ENCODE results near the gene INPP5D. TPM values are rescaled to one million over a fixed set of nuclear protein-coding genes. Genes with fewer than 3 reads are reported as not detected.
"Not testable (repeated sequence)": the region's sequence is repeated elsewhere in the genome, so short reads cannot be mapped to it uniquely, and the experiment has no call there.

The INPP5D gene
- total RNA-seq, 1 donor from 2014 or later: 33.4 TPM

DNA sequence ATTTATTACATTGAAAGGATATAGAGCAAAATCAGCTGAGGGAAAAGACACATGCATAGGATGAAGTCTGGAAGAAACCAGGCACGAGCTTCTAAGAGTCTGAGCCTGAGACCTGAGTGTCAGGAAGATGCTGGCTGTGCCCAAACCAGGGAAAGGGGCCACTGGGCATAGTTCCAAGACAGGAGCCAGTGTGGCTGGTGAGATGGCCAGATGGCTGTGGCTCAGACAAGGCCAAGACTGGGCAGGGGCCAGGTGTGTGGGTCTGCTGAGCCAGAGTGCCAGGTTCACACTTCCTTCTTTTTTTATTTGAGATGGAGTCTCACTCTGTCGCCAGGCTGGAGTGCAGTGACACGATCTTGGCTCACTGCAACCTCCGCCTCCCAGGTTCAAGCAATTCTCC is 95.9 kb downstream of the INPP5D start:
- Histone ChIP-seq H3K36me3 (no peaks in the 10 kb centered on the region), H3K9me3 (no peaks in the 10 kb centered on the region), H3K27me3 (no peaks in the 10 kb centered on the region), H3K4me1 (no peaks in the 10 kb centered on the region), H3K27ac (no peak overlapping the region), H3K4me3 (no peak overlapping the region)
- TF ChIP-seq POLR2A (IDR thresholded peaks at IDR 0.05): no peak
- no peak for TF ChIP-seq POLR2AphosphoS5 (IDR thresholded peaks at IDR 0.05; ENCODE audit: insufficient read depth in 1 of 2, low read depth in 1 of 2)
- TF ChIP-seq, protein P1, sequence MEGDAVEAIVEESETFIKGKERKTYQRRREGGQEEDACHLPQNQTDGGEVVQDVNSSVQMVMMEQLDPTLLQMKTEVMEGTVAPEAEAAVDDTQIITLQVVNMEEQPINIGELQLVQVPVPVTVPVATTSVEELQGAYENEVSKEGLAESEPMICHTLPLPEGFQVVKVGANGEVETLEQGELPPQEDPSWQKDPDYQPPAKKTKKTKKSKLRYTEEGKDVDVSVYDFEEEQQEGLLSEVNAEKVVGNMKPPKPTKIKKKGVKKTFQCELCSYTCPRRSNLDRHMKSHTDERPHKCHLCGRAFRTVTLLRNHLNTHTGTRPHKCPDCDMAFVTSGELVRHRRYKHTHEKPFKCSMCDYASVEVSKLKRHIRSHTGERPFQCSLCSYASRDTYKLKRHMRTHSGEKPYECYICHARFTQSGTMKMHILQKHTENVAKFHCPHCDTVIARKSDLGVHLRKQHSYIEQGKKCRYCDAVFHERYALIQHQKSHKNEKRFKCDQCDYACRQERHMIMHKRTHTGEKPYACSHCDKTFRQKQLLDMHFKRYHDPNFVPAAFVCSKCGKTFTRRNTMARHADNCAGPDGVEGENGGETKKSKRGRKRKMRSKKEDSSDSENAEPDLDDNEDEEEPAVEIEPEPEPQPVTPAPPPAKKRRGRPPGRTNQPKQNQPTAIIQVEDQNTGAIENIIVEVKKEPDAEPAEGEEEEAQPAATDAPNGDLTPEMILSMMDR (IDR thresholded peaks at IDR 0.05): no peak
- intact Hi-C loops (cut with DNase I): no loop called here
- DNase-seq (ENCODE audit: extremely low spot score in 2 of 2): no peak

- H3K9me3 ChIP-seq; H3K4me3 ChIP-seq; DNase-seq (ENCODE audit: extremely low spot score in 2 of 2); H3K36me3 ChIP-seq; H3K27me3 ChIP-seq; intact Hi-C loops (cut with DNase I); H3K4me1 ChIP-seq; H3K27ac ChIP-seq: not testable (repeated sequence)
Measured at GRCh38 chr2:233156461-233156860, 96.3 kb downstream of the INPP5D start.

- no peak overlapping the region for H3K27ac ChIP-seq
- TF ChIP-seq POLR2AphosphoS5 (IDR thresholded peaks at IDR 0.05; ENCODE audit: insufficient read depth in 1 of 2, low read depth in 1 of 2): no peak
- TF ChIP-seq POLR2A (IDR thresholded peaks at IDR 0.05): no peak
- TF ChIP-seq, protein P1 (IDR thresholded peaks at IDR 0.05): no peak
- intact Hi-C loops (cut with DNase I): no loop called here
- no peaks in the 10 kb centered on the region for H3K36me3 ChIP-seq
- H3K4me3 ChIP-seq: no peak overlapping the region
- H3K4me1 ChIP-seq: peaks cover 13% of the 10 kb centered on the region
- no peak for DNase-seq (ENCODE audit: extremely low spot score in 2 of 2)
- H3K9me3 ChIP-seq: no peaks in the 10 kb centered on the region
- H3K27me3 ChIP-seq: no peaks in the 10 kb centered on the region
Measured at GRCh38 chr2:233161730-233162129, 101.6 kb downstream of the INPP5D start.

- H3K4me1 ChIP-seq: peaks cover 13% of the 10 kb centered on the region
- TF ChIP-seq POLR2A (IDR thresholded peaks at IDR 0.05) (no peak), POLR2AphosphoS5 (IDR thresholded peaks at IDR 0.05; ENCODE audit: insufficient read depth in 1 of 2, low read depth in 1 of 2) (no peak)
- TF ChIP-seq, protein P1 (IDR thresholded peaks at IDR 0.05): no peak
- no peaks in the 10 kb centered on the region for H3K36me3 ChIP-seq
- no peak for DNase-seq (ENCODE audit: extremely low spot score in 2 of 2)
- H3K27me3 ChIP-seq: no peaks in the 10 kb centered on the region
- H3K9me3 ChIP-seq: no peaks in the 10 kb centered on the region
- intact Hi-C loops (cut with DNase I): no loop called here
- H3K27ac ChIP-seq: no peak overlapping the region
- no peak overlapping the region for H3K4me3 ChIP-seq
Measured at GRCh38 chr2:233162770-233163169, 102.6 kb downstream of the INPP5D start.

GRCh38 chr2:233163486-233164103 is 103.5 kb downstream of the INPP5D start:
- peaks cover 13% of the 10 kb centered on the region for H3K4me1 ChIP-seq
- H3K27ac ChIP-seq: no peak overlapping the region
- TF ChIP-seq POLR2A (IDR thresholded peaks at IDR 0.05) (no peak), POLR2AphosphoS5 (IDR thresholded peaks at IDR 0.05; ENCODE audit: insufficient read depth in 1 of 2, low read depth in 1 of 2) (no peak)
- TF ChIP-seq, protein P1 (IDR thresholded peaks at IDR 0.05): no peak
- H3K4me3 ChIP-seq: no peak overlapping the region
- intact Hi-C loops (cut with DNase I): no loop called here
- H3K27me3 ChIP-seq: no peaks in the 10 kb centered on the region
- no peaks in the 10 kb centered on the region for H3K36me3 ChIP-seq
- H3K9me3 ChIP-seq: no peaks in the 10 kb centered on the region
- no peak for DNase-seq (ENCODE audit: extremely low spot score in 2 of 2)
